ENCODE measurements around the gene NEDD4L. TPM values are rescaled to one million over a fixed set of nuclear protein-coding genes. Genes with fewer than 3 reads are reported as not detected.
A peak's percentile ranks its signal among the peaks of the same experiment; 100 is the strongest.

The NEDD4L gene
- total RNA-seq, 3 donors from 2014 or later = 161 to 309 (median 256) TPM

GRCh38 chr18:58411323-58411722 is 367.3 kb downstream of the NEDD4L start:
- intact Hi-C loops (cut with DNase I, micrococcal nuclease) = no loop called here
- ATAC-seq = no peak
- Histone ChIP-seq H3K4me3 (no peak overlapping the region), H3K9me3 (no peaks in the 10 kb centered on the region), H3K36me3 (ENCODE audit: low read depth) (no peaks in the 10 kb centered on the region), H3K4me1 (ENCODE audit: low read depth) (no peaks in the 10 kb centered on the region)
- DNase-seq = no peak
- TF ChIP-seq, protein P1, sequence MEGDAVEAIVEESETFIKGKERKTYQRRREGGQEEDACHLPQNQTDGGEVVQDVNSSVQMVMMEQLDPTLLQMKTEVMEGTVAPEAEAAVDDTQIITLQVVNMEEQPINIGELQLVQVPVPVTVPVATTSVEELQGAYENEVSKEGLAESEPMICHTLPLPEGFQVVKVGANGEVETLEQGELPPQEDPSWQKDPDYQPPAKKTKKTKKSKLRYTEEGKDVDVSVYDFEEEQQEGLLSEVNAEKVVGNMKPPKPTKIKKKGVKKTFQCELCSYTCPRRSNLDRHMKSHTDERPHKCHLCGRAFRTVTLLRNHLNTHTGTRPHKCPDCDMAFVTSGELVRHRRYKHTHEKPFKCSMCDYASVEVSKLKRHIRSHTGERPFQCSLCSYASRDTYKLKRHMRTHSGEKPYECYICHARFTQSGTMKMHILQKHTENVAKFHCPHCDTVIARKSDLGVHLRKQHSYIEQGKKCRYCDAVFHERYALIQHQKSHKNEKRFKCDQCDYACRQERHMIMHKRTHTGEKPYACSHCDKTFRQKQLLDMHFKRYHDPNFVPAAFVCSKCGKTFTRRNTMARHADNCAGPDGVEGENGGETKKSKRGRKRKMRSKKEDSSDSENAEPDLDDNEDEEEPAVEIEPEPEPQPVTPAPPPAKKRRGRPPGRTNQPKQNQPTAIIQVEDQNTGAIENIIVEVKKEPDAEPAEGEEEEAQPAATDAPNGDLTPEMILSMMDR (IDR thresholded peaks at IDR 0.05) = no peak

DNA sequence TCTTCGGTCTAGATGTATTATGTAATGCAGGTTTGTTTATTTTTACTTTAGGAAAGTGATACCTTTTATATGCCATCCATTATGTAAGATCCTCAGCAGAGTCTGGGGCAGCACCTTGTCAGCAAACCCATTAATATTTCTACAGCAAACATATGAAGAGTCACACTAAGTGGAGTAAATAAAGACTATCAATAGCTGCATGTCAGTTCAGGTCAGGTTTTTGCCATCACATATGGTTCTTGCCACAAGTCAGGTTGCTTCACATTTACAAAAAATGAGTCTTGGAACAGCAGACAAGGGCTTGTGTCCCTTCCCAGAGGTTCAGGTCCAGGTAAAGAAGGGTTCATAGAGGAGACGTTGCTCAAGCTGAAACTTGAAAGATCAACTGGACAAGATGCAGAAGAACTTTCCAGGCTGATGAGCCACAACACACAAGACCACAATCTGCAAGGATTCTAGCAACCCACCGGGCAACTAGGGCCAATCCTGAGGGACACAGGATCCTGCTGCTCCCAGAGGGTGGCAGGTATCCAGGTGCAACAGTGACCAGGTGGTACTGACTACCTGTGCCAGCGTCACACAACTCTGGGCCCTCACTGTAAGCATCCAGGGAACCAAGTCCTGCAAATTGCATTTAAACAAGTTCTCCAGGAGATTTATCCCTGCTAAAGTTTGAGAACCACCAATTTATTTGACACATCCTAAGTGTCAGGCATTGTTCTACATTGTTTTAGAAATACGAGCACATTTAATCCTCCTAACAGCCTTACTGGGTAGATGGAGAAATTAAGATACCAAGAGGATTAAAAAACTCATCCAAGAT is 369.0 kb downstream of the NEDD4L start:
- intact Hi-C loops (cut with DNase I, micrococcal nuclease) = no loop called here
- no peak overlapping the region for H3K4me3 ChIP-seq
- H3K4me1 ChIP-seq (ENCODE audit: low read depth) = no peaks in the 10 kb centered on the region
- no peaks in the 10 kb centered on the region for H3K9me3 ChIP-seq
- DNase-seq = no peak
- no peaks in the 10 kb centered on the region for H3K36me3 ChIP-seq (ENCODE audit: low read depth)
- TF ChIP-seq, protein P1 (IDR thresholded peaks at IDR 0.05) = no peak
- ATAC-seq = no peak

GRCh38 chr18:58413667-58414628 is 369.9 kb downstream of the NEDD4L start:
- no peaks in the 10 kb centered on the region for H3K9me3 ChIP-seq
- intact Hi-C loops (cut with DNase I, micrococcal nuclease) = no loop called here
- no peak overlapping the region for H3K4me3 ChIP-seq
- ATAC-seq = peak; percentile 71
- H3K4me1 ChIP-seq (ENCODE audit: low read depth) = no peaks in the 10 kb centered on the region
- TF ChIP-seq, protein P1 (IDR thresholded peaks at IDR 0.05) = no peak
- no peak for DNase-seq
- no peaks in the 10 kb centered on the region for H3K36me3 ChIP-seq (ENCODE audit: low read depth)

- TF ChIP-seq, protein P1 (IDR thresholded peaks at IDR 0.05) = no peak
- Histone ChIP-seq H3K9me3 (no peaks in the 10 kb centered on the region), H3K36me3 (ENCODE audit: low read depth) (no peaks in the 10 kb centered on the region), H3K4me3 (no peak overlapping the region), H3K4me1 (ENCODE audit: low read depth) (no peaks in the 10 kb centered on the region)
- intact Hi-C loops (cut with DNase I, micrococcal nuclease) = no loop called here
- DNase-seq (no peak), ATAC-seq (no peak)
Observed at GRCh38 chr18:58416014-58416703, 372.1 kb downstream of the NEDD4L start.
